Esophagus squamous epithelium (tissue), 4 donors: ENCODE measurements around the gene LDHAL6B.
A peak's percentile ranks its signal among the peaks of the same experiment; 100 is the strongest.

Source experiments
- CTCF ChIP-seq, 6 experiments: fragments of 450-650 bp in 4 of 6; fragments of 200-600 bp in 2 of 6; sonication (generic) in 2 of 6; IDR thresholded peaks; one replicate each; pipeline ENCODE4 v1.5.1; 2016 to 2019; ENCODE audit warnings: antibody characterized with exemption in 6 of 6, mild to moderate bottlenecking in 4 of 6, moderate library complexity in 4 of 6
- POLR2A ChIP-seq, 4 donors: fragments of 450-650 bp; IDR thresholded peaks; one replicate each; pipeline ENCODE4 v1.6.1; 2017; ENCODE audit warnings: antibody characterized with exemption in 4 of 4, mild to moderate bottlenecking in 4 of 4, moderate library complexity in 3 of 4

- TF ChIP-seq CTCF (IDR thresholded peaks at IDR 0.05) = peak in 1 of 6 experiments; percentile 7
- no peak for TF ChIP-seq POLR2A (IDR thresholded peaks at IDR 0.05)
These were observed 34.2 kb upstream of the LDHAL6B start for GRCh38 chr15:59172289-59172901.
